DLD1 (cell line): ENCODE measurements around the gene TNFRSF8.

ENCODE experiments used
- in situ Hi-C: cut with HindIII; loops from 2 replicates; pipeline ENCODE4 v1.10.0; 2017; ENCODE audit warnings: low sequenced_read_pairs

TNFRSF8 gene

GRCh38 chr1:12152113-12152891 lies 89.2 kb downstream of the TNFRSF8 start:
- in situ Hi-C loops: no loop called here

GRCh38 chr1:12153181-12153785 lies 90.2 kb downstream of the TNFRSF8 start:
- in situ Hi-C loops: no loop called here

- in situ Hi-C loops: no loop called here
Measured at GRCh38 chr1:12155328-12155727, 92.2 kb downstream of the TNFRSF8 start.

GRCh38 chr1:12157366-12158231 lies 94.5 kb downstream of the TNFRSF8 start:
- in situ Hi-C loops: no loop called here

- in situ Hi-C loops: no loop called here
Measured at GRCh38 chr1:12158357-12159092, 95.4 kb downstream of the TNFRSF8 start.

- in situ Hi-C loops: no loop called here
Measured at GRCh38 chr1:12159816-12160215, 96.7 kb downstream of the TNFRSF8 start.

- in situ Hi-C loops: no loop called here
Measured at GRCh38 chr1:12161324-12161661, 98.2 kb downstream of the TNFRSF8 start.

GRCh38 chr1:12161662-12162458 lies 98.8 kb downstream of the TNFRSF8 start:
- in situ Hi-C loops: no loop called here

GRCh38 chr1:12162459-12163137 lies 99.5 kb downstream of the TNFRSF8 start:
- in situ Hi-C loops: no loop called here

- in situ Hi-C loops: no loop called here
Measured at GRCh38 chr1:12163210-12163609, 100.1 kb downstream of the TNFRSF8 start.

- in situ Hi-C loops: no loop called here
Measured at GRCh38 chr1:12164210-12164609, 101.1 kb downstream of the TNFRSF8 start.

GRCh38 chr1:12165342-12165741 lies 102.2 kb downstream of the TNFRSF8 start:
- in situ Hi-C loops: no loop called here

GRCh38 chr1:12166834-12167492 lies 103.9 kb downstream of the TNFRSF8 start, which contains the start of gene TNFRSF1B:
TNFRSF1B (plus strand) TSS chr1:12166991; CDS start chr1:12167092, 101 bp downstream.
- in situ Hi-C loops: no loop called here

- in situ Hi-C loops: no loop called here
Measured at GRCh38 chr1:12167493-12168429, 104.7 kb downstream of the TNFRSF8 start.

GRCh38 chr1:12168451-12169160 lies 105.5 kb downstream of the TNFRSF8 start:
- in situ Hi-C loops: no loop called here

GRCh38 chr1:12169442-12170135 lies 106.5 kb downstream of the TNFRSF8 start:
- in situ Hi-C loops: no loop called here

- in situ Hi-C loops: no loop called here
Measured at GRCh38 chr1:12170263-12170671, 107.2 kb downstream of the TNFRSF8 start.
